Erythroblast (primary cell): Measurements from ENCODE around the gene ERC2.

ENCODE experiments used
- GATA1 ChIP-seq: IDR thresholded peaks from 2 replicates; pipeline ENCODE4 v1.6.1; 2011; ENCODE audit warnings: low read depth, mild to moderate bottlenecking, control low read depth, low read length, moderate library complexity
- POLR2A ChIP-seq: IDR thresholded peaks from 2 replicates; pipeline ENCODE4 v1.6.1; 2011; ENCODE audit warnings: mild to moderate bottlenecking, low read length

GRCh38 chr3:55616803-55617202 lies 851.5 kb downstream of the ERC2 start:
- TF ChIP-seq POLR2A, result no peak
- TF ChIP-seq GATA1, result no peak
